ENCODE results near the gene VWA5A. TPM values are rescaled to one million over a fixed set of nuclear protein-coding genes. Genes with fewer than 3 reads are reported as not detected.

VWA5A gene
- total RNA-seq, 1 experiment from 2014 or later, result 0.98 TPM

DNA sequence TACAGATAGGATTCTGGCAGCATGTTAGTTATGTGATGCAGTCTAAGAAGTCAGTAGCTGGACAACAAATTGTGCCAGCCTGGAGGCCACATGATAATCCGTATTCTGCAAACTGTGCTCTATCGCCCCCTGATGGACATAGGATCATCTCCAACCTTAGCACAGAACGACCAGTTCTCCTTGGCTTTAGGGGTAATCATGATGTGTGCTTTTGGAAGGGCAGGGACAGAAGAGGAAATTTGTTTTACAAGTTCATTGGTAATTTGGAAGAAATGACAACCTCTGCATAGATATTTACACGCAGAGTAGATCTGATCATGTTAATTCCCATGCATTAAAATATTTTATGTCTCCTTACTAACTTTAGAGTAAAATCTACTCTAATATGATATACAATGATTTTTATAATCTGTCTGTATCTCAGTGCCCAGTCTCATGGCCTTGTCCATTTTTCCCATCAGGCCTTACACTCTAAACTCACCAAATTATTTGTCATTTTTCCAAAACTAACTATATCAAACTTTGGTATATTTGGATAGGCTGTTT, 80.0 kb downstream of the VWA5A start:
- DNase-seq (ENCODE audit: low spot score), result peak; percentile 12
- in situ Hi-C loops (cut with HindIII; ENCODE audit: low sequenced_read_pairs), result no loop called here

Other genes starting within 250 kb of the VWA5A start
- not detected in 2 replicates for gene TMEM225, start 229.8 kb upstream of the VWA5A start, total RNA-seq (2014; rRNA removed; shearing (Covaris generic))
- gene OR8D4, start 213.3 kb upstream of the VWA5A start, total RNA-seq (2014; rRNA removed; shearing (Covaris generic)), result not detected in 2 replicates
- not detected in 2 replicates for gene OR4D5, start 175.8 kb upstream of the VWA5A start, total RNA-seq (2014; rRNA removed; shearing (Covaris generic))
- gene OR6T1, start 171.6 kb upstream of the VWA5A start, total RNA-seq (2014; rRNA removed; shearing (Covaris generic)), result not detected in 2 replicates
- not detected in 2 replicates for gene OR10S1, start 137.7 kb upstream of the VWA5A start, total RNA-seq (2014; rRNA removed; shearing (Covaris generic))
- not detected in 2 replicates for gene OR10G6, start 120.3 kb upstream of the VWA5A start, total RNA-seq (2014; rRNA removed; shearing (Covaris generic))
- not detected in 2 replicates for gene OR10G4, start 102.5 kb upstream of the VWA5A start, total RNA-seq (2014; rRNA removed; shearing (Covaris generic))
- not detected in 2 replicates for gene OR10G9, start 92.4 kb upstream of the VWA5A start, total RNA-seq (2014; rRNA removed; shearing (Covaris generic))
- not detected in 2 replicates for gene OR10G8, start 88.7 kb upstream of the VWA5A start, total RNA-seq (2014; rRNA removed; shearing (Covaris generic))
- gene OR10G7, start 74.1 kb upstream of the VWA5A start, total RNA-seq (2014; rRNA removed; shearing (Covaris generic)), result not detected in 2 replicates
- not detected in 2 replicates for gene OR10D3, start 67.9 kb downstream of the VWA5A start, total RNA-seq (2014; rRNA removed; shearing (Covaris generic))
- not detected in 2 replicates for gene OR8G1, start 125.6 kb downstream of the VWA5A start, total RNA-seq (2014; rRNA removed; shearing (Covaris generic))
- not detected in 2 replicates for gene OR8G5, start 140.9 kb downstream of the VWA5A start, total RNA-seq (2014; rRNA removed; shearing (Covaris generic))
- not detected in 2 replicates for gene OR8D1, start 198.5 kb downstream of the VWA5A start, total RNA-seq (2014; rRNA removed; shearing (Covaris generic))
- gene OR8D2, start 204.7 kb downstream of the VWA5A start, total RNA-seq (2014; rRNA removed; shearing (Covaris generic)), result not detected in 2 replicates